Psoas muscle (tissue), 8 donors: ENCODE measurements around the gene CNNM4. TPM values are rescaled to one million over a fixed set of nuclear protein-coding genes. Genes with fewer than 3 reads are reported as not detected.

ENCODE experiments used
- ATAC-seq, 4 donors: fragments of 200-7000 bp; cut with Tn5 transposase; one replicate each; pipeline ENCODE4 v1.9.1; 2020; ENCODE audit warnings: moderate library complexity in 3 of 4, mild to moderate bottlenecking in 2 of 4
- DNase-seq, 2 donors: peaks; one replicate each; pipeline ENCODE4 v3.0.0-alpha.2; 2020
- H3K27ac ChIP-seq: fragments of 200-600 bp; one replicate; pipeline ENCODE4 v1.8.0; 2022
- H3K27me3 ChIP-seq, 3 donors: fragments of 200-600 bp in 1 of 3; one replicate each; pipeline versions ENCODE4 v1.6.1 to v1.8.0; 2013 to 2022; ENCODE audit warnings: low read length in 2 of 3, mild to moderate bottlenecking in 2 of 3, moderate library complexity in 1 of 3; ENCODE audit not compliant: insufficient read depth in 3 of 3
- H3K36me3 ChIP-seq, 2 donors: fragments of 200-600 bp in 1 of 2; one replicate each; pipeline versions ENCODE4 v1.6.1 to v1.8.0; 2013 to 2022; ENCODE audit warnings: low read depth in 1 of 2, mild to moderate bottlenecking in 1 of 2, moderate library complexity in 1 of 2; ENCODE audit not compliant: insufficient read depth in 1 of 2
- H3K4me1 ChIP-seq: fragments of 200-600 bp; one replicate; pipeline ENCODE4 v1.8.0; 2022
- H3K4me3 ChIP-seq: fragments of 200-600 bp; one replicate; pipeline ENCODE4 v1.8.0; 2022; ENCODE audit warnings: mild to moderate bottlenecking
- H3K9me3 ChIP-seq: fragments of 200-600 bp; one replicate; pipeline ENCODE4 v1.8.0; 2022
- CTCF ChIP-seq: fragments of 200-600 bp; IDR thresholded peaks from one replicate; pipeline ENCODE4 v1.8.0; 2022; ENCODE audit warnings: antibody characterized with exemption
- WGBS, 3 donors: extraction: QIAGEN DNeasy Blood & Tissue Kit; methylation state at CpG; one replicate each; pipeline versions ENCODE4 v1.1.6 to v1.1.7; 2013; 5-methylcytosine and 5-hydroxymethylcytosine counted together
- intact Hi-C, 2 donors: fragments of 100-400 bp; cut with DNase I; formaldehyde crosslinking; loops; one replicate each; pipeline versions ENCODE4 v1.11.0 to v1.14.2; 2022
- polyA plus RNA-seq, 3 donors: library from polyadenylated mRNA; stranded (reverse); fragments of 200-250 nt; gene quantifications; one replicate each; pipeline ENCODE4 v1.2.3, GENCODE V29; 2013
- total RNA-seq, 4 donors: library from RNA; stranded (reverse); fragmentation: NEBNext Ultra II Directional in 2 of 4; extraction: Animal tissue kit (Norgen Biotek cat#: 25700) in 2 of 4; gene quantifications; one replicate each; pipeline versions ENCODE4 v1.2.1 to v1.2.4, GENCODE V29; 2021 to 2023
- donor health status: healthy with polysubstance abuse.
- donor health status: DM: no; HTN: no; CAD: no; lungs with moderate emphysema.
- donor health status: Bipolar disorder and iron deficiency.
- donor health status: healthy.
- donor health status: DM: yes; HTN: yes; CAD: no.
- donor health status: DM: no; HTN: no; CAD: no.
- donor health status: DM: no; HTN: no; CAD: no.
- donor health status: DM: yes; HTN: yes; CAD: no.

Gene CNNM4
- total and polyA plus RNA-seq, 7 donors, result 2.7 to 28.8 (median 12.2) TPM

GRCh38 chr2:96783388-96783787 lies 22.7 kb downstream of the CNNM4 start:
- TF ChIP-seq CTCF, result no peak
- Histone ChIP-seq H3K9me3 (no peaks in the 10 kb centered on the region), H3K27me3 (no peaks in the 10 kb centered on the region), H3K4me1 (peaks cover 13% of the 10 kb centered on the region), H3K4me3 (no peak overlapping the region), H3K36me3 (no peaks in the 10 kb centered on the region), H3K27ac (no peak overlapping the region)
- WGBS, 3 donors, result 54 to 73% (median 61%) methylated on average over 4 of the region's 4 CpGs
- intact Hi-C loops, result no loop called here
- ATAC-seq, result no peak
- no peak for DNase-seq

- DNase-seq (no peak), ATAC-seq (no peak)
- H3K4me1 ChIP-seq, result peaks cover 23% of the 10 kb centered on the region
- 89 to 94% (median 92%) methylated on average over 3 of the region's 3 CpGs for whole genome bisulfite sequencing, 3 donors
- no peaks in the 10 kb centered on the region for H3K27me3 ChIP-seq
- no peaks in the 10 kb centered on the region for H3K36me3 ChIP-seq
- H3K9me3 ChIP-seq, result no peaks in the 10 kb centered on the region
- H3K27ac ChIP-seq, result peak overlapping the region; percentile 97
- H3K4me3 ChIP-seq, result no peak overlapping the region
- TF ChIP-seq CTCF, result no peak
- intact Hi-C loops, result no loop called here
Measured at GRCh38 chr2:96787411-96787810, 26.7 kb downstream of the CNNM4 start.

GRCh38 chr2:96788442-96789244 lies 27.9 kb downstream of the CNNM4 start:
- ATAC-seq, result peak; percentile 92 to 95 (median 94)
- WGBS, 3 donors, result 19 to 32% (median 23%) methylated on average over 17 of the region's 17 CpGs
- H3K27ac ChIP-seq, result peak overlapping the region; percentile 97
- intact Hi-C loops, result no loop called here
- H3K4me3 ChIP-seq, result peak overlapping the region; percentile 63
- no peak for TF ChIP-seq CTCF
- H3K27me3 ChIP-seq, result no peaks in the 10 kb centered on the region
- H3K9me3 ChIP-seq, result no peaks in the 10 kb centered on the region
- DNase-seq, result peak; percentile 70 to 89
- H3K36me3 ChIP-seq, result no peaks in the 10 kb centered on the region
- H3K4me1 ChIP-seq, result peaks cover 35% of the 10 kb centered on the region

- Histone ChIP-seq H3K36me3 (no peaks in the 10 kb centered on the region), H3K4me3 (peak overlapping the region; percentile 63), H3K27ac (peak overlapping the region; percentile 97), H3K27me3 (no peaks in the 10 kb centered on the region), H3K9me3 (no peaks in the 10 kb centered on the region), H3K4me1 (peaks cover 41% of the 10 kb centered on the region)
- intact Hi-C loops, result no loop called here
- no peak for TF ChIP-seq CTCF
- no peak for DNase-seq
- 24 to 50% (median 44%) methylated on average over 6 of the region's 6 CpGs for WGBS, 3 donors
- peak; percentile 17 to 33 (median 30) for ATAC-seq
Measured at GRCh38 chr2:96789245-96789617, 28.5 kb downstream of the CNNM4 start.
